CD4-positive, alpha-beta memory T cell (primary cell): ENCODE data around the gene SLC10A2. TPM values are rescaled to one million over a fixed set of nuclear protein-coding genes. Genes with fewer than 3 reads are reported as not detected.

Experiments used
- CTCF ChIA-PET: fragments of 350-600 bp; sonication (Branson Sonifier 250); formaldehyde crosslinking; loops from one replicate; lab custom pipeline; 2021; ENCODE audit warnings: inconsistent platforms; ENCODE audit not compliant: partially characterized antibody; lab: Charles Lee
- POLR2A ChIA-PET: fragments of 350-600 bp; sonication (Branson Sonifier 250); formaldehyde crosslinking; loops from one replicate; lab custom pipeline; 2021; ENCODE audit not compliant: partially characterized antibody; lab: Charles Lee
- DNase-seq, 5 donors: peaks; one replicate each; pipeline versions ENCODE4 v3.0.0 to v3.0.0-alpha.2; 2020 to 2022; ENCODE audit warnings: mixed read lengths in 1 of 5
- H3K27ac ChIP-seq: one replicate; pipeline ENCODE4 v1.7.0; 2013; ENCODE audit warnings: low read depth, low read length
- H3K27me3 ChIP-seq: 2 replicates; pipeline ENCODE4 v1.7.0; 2013; ENCODE audit warnings: mild to moderate bottlenecking, low read length, moderate library complexity; ENCODE audit not compliant: insufficient read depth
- H3K36me3 ChIP-seq: 2 replicates; pipeline ENCODE4 v1.7.0; 2013; ENCODE audit warnings: mild to moderate bottlenecking, low read length, moderate library complexity; ENCODE audit not compliant: insufficient read depth
- H3K4me1 ChIP-seq: 2 replicates; pipeline ENCODE4 v1.7.0; 2013; ENCODE audit warnings: mild to moderate bottlenecking, low read length, moderate library complexity; ENCODE audit not compliant: insufficient read depth
- H3K4me3 ChIP-seq, 2 donors: one replicate each; pipeline ENCODE4 v1.7.0; 2013; ENCODE audit warnings: low read length in 2 of 2, mild to moderate bottlenecking in 1 of 2
- H3K9me3 ChIP-seq, 2 donors: one replicate each; pipeline ENCODE4 v1.7.0; 2013; ENCODE audit warnings: low read length in 2 of 2, control low read depth in 1 of 2; ENCODE audit not compliant: control insufficient read depth in 1 of 2
- H3K27ac Mint-ChIP-seq, 7 donors: one replicate each; pipeline ENCODE4 v1.8.0; 2020 to 2021; ENCODE audit warnings: mixed read lengths in 7 of 7, mild to moderate bottlenecking in 6 of 7, inconsistent platforms in 3 of 7, moderate library complexity in 3 of 7
- H3K27me3 Mint-ChIP-seq, 2 donors: one replicate each; pipeline ENCODE4 v1.8.0; 2020 to 2021; ENCODE audit warnings: mixed read lengths in 2 of 2
- H3K36me3 Mint-ChIP-seq, 2 donors: one replicate each; pipeline ENCODE4 v1.8.0; 2020 to 2021; ENCODE audit warnings: mixed read lengths in 2 of 2, inconsistent platforms in 1 of 2, mild to moderate bottlenecking in 1 of 2
- H3K4me1 Mint-ChIP-seq, 4 donors: one replicate each; pipeline ENCODE4 v1.8.0; 2020 to 2021; ENCODE audit warnings: mixed read lengths in 4 of 4, mild to moderate bottlenecking in 1 of 4
- H3K4me3 Mint-ChIP-seq, 8 donors: one replicate each; pipeline ENCODE4 v1.8.0; 2020 to 2021; ENCODE audit warnings: mixed read lengths in 8 of 8, mild to moderate bottlenecking in 7 of 8, moderate library complexity in 6 of 8, inconsistent platforms in 3 of 8
- H3K9me3 Mint-ChIP-seq, 8 donors: one replicate each; pipeline ENCODE4 v1.8.0; 2020 to 2021; ENCODE audit warnings: mixed read lengths in 8 of 8, mild to moderate bottlenecking in 5 of 8, inconsistent platforms in 3 of 8, moderate library complexity in 1 of 8
- intact Hi-C: fragments of 100-400 bp; cut with micrococcal nuclease; formaldehyde crosslinking; loops from one replicate; pipeline ENCODE4 v1.15.1; 2023
- polyA plus RNA-seq, 2 donors: library from polyadenylated mRNA; unstranded; fragments of 300-500 nt; fragmentation: Illumina TruSeq; gene quantifications; one replicate each; pipeline ENCODE4 v1.2.3, GENCODE V29; 2021
- total RNA-seq, 2 experiments: library from RNA; stranded (reverse); gene quantifications; one replicate each; pipeline ENCODE4 v1.2.3, GENCODE V29; 2021

Gene SLC10A2
- total and polyA plus RNA-seq, 4 experiments from 2014 or later = not detected

GRCh38 chr13:103030776-103031175, 35.4 kb downstream of the SLC10A2 start:
- Histone ChIP-seq H3K27ac (no peak overlapping the region), H3K9me3 (no peaks in the 10 kb centered on the region), H3K27me3 (no peaks in the 10 kb centered on the region), H3K4me1 (no peaks in the 10 kb centered on the region), H3K36me3 (no peaks in the 10 kb centered on the region), H3K4me3 (no peak overlapping the region)
- DNase-seq = no peak
- Mint-ChIP-seq H3K27me3 (peaks cover 0 to 1% of the 10 kb centered on the region in 2 donors), H3K36me3 (no peaks in the 10 kb centered on the region), H3K9me3 (peaks cover 0 to 14% (median 12%) of the 10 kb centered on the region in 8 donors), H3K27ac (no peak overlapping the region), H3K4me3 (no peak overlapping the region), H3K4me1 (no peaks in the 10 kb centered on the region)
- ChIA-PET CTCF (no interaction called here), POLR2A (no interaction called here)
- intact Hi-C loops = no loop called here

DNA sequence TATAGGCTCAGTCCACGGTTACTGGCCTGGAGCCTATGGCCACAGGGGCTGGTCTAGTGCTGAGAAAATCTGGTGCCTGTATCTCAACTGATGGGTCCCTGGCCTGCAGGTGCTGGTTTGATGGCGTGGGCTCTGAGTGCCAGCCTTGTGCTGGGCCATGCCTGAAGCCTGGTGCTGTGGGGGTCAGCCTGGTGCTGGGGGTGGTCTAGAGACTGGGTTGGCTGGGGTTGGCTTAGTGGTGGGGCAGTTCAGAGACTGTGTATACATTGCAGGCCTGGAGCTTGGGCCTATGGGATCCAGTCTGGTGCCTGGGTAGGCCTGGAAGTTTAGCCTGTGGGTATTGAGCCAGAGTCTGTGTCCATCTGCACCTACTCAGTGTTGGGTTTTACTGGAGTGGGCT, 36.4 kb downstream of the SLC10A2 start:
- Histone ChIP-seq H3K4me1 (no peaks in the 10 kb centered on the region), H3K4me3 (no peak overlapping the region), H3K36me3 (no peaks in the 10 kb centered on the region), H3K27ac (no peak overlapping the region), H3K9me3 (no peaks in the 10 kb centered on the region), H3K27me3 (no peaks in the 10 kb centered on the region)
- H3K9me3 Mint-ChIP-seq = peaks cover 0 to 20% (median 15%) of the 10 kb centered on the region in 8 donors
- no peak overlapping the region for H3K27ac Mint-ChIP-seq
- ChIA-PET CTCF (no interaction called here), POLR2A (no interaction called here)
- no peaks in the 10 kb centered on the region for H3K36me3 Mint-ChIP-seq
- no peaks in the 10 kb centered on the region for H3K27me3 Mint-ChIP-seq
- H3K4me1 Mint-ChIP-seq = no peaks in the 10 kb centered on the region
- no peak for DNase-seq
- intact Hi-C loops = no loop called here
- no peak overlapping the region for H3K4me3 Mint-ChIP-seq

DNA sequence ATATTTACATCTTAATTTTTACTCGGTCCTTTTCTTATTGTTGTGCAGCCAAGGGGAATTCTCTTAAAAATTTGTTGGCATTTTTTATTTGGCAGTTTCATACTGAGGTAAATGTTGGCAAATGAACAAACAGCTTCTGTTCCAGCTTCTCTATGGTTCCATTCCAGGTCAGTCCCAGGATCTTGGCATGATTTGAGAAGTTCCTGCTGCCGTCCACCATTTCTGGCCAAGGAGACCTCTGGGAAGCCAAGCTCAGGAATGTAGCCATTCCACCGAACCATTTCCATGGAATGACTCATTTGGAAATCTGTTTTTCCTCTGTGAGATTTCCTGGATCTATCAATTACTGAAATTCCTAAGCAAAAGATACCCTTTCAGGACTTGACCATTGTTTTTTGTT, 43.9 kb downstream of the SLC10A2 start:
- Mint-ChIP-seq H3K4me3 (no peak overlapping the region), H3K27me3 (peaks cover 0 to 1% of the 10 kb centered on the region in 2 donors), H3K36me3 (no peaks in the 10 kb centered on the region), H3K9me3 (peaks cover 0 to 20% (median 15%) of the 10 kb centered on the region in 8 donors), H3K27ac (no peak overlapping the region), H3K4me1 (no peaks in the 10 kb centered on the region)
- Histone ChIP-seq H3K27me3 (no peaks in the 10 kb centered on the region), H3K4me1 (no peaks in the 10 kb centered on the region), H3K9me3 (no peaks in the 10 kb centered on the region), H3K4me3 (no peak overlapping the region), H3K36me3 (no peaks in the 10 kb centered on the region), H3K27ac (no peak overlapping the region)
- no peak for DNase-seq
- ChIA-PET CTCF (no interaction called here), POLR2A (no interaction called here)
- intact Hi-C loops = no loop called here

DNA sequence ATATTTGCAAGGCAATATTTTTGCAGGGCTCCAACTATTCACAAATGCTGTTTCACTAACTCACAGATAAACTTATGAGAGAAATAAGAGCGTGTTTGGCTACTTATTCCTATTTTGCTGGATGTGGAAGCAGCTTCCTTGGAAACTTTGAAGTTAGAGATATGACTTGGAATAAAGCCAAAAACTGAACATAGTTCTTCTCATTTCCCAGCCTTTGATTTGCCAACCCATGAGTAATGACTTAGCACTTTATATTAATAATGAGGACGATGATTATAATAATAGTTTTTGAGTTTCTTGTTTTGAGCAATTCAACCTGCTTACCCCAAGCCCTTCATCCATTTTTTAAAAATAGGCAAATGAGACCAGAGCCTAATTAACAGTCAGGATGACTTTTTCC, 47.7 kb downstream of the SLC10A2 start:
- ChIA-PET CTCF (no interaction called here), POLR2A (no interaction called here)
- Mint-ChIP-seq H3K4me3 (no peak overlapping the region), H3K9me3 (peaks cover 0 to 6% (median 0%) of the 10 kb centered on the region in 8 donors), H3K4me1 (no peaks in the 10 kb centered on the region), H3K36me3 (no peaks in the 10 kb centered on the region), H3K27ac (no peak overlapping the region), H3K27me3 (peaks cover 1% of the 10 kb centered on the region in 2 donors)
- intact Hi-C loops = no loop called here
- DNase-seq = no peak
- no peaks in the 10 kb centered on the region for H3K27me3 ChIP-seq
- H3K36me3 ChIP-seq = no peaks in the 10 kb centered on the region
- H3K4me1 ChIP-seq = no peaks in the 10 kb centered on the region
- no peaks in the 10 kb centered on the region for H3K9me3 ChIP-seq
- H3K4me3 ChIP-seq = no peak overlapping the region
- H3K27ac ChIP-seq = no peak overlapping the region

GRCh38 chr13:103012646-103013045, 53.6 kb downstream of the SLC10A2 start:
- Mint-ChIP-seq H3K27ac (no peak overlapping the region), H3K27me3 (peaks cover 1 to 2% of the 10 kb centered on the region in 2 donors), H3K4me1 (no peaks in the 10 kb centered on the region), H3K36me3 (no peaks in the 10 kb centered on the region), H3K9me3 (no peaks in the 10 kb centered on the region), H3K4me3 (no peak overlapping the region)
- Histone ChIP-seq H3K9me3 (no peaks in the 10 kb centered on the region), H3K36me3 (no peaks in the 10 kb centered on the region), H3K27me3 (no peaks in the 10 kb centered on the region), H3K27ac (no peak overlapping the region), H3K4me3 (no peak overlapping the region), H3K4me1 (no peaks in the 10 kb centered on the region)
- POLR2A ChIA-PET = no interaction called here
- DNase-seq = no peak
- intact Hi-C loops = no loop called here
- CTCF ChIA-PET = no interaction called here

- peaks cover 0 to 2% of the 10 kb centered on the region in 2 donors for H3K27me3 Mint-ChIP-seq
- POLR2A ChIA-PET = no interaction called here
- CTCF ChIA-PET = no interaction called here
- no peaks in the 10 kb centered on the region for H3K4me1 ChIP-seq
- no peak overlapping the region for H3K4me3 ChIP-seq
- no peak overlapping the region for H3K4me3 Mint-ChIP-seq
- H3K36me3 ChIP-seq = no peaks in the 10 kb centered on the region
- H3K36me3 Mint-ChIP-seq = no peaks in the 10 kb centered on the region
- no peaks in the 10 kb centered on the region for H3K4me1 Mint-ChIP-seq
- no peaks in the 10 kb centered on the region for H3K9me3 ChIP-seq
- intact Hi-C loops = no loop called here
- no peak overlapping the region for H3K27ac ChIP-seq
- no peak for DNase-seq
- H3K27me3 ChIP-seq = no peaks in the 10 kb centered on the region
- H3K9me3 Mint-ChIP-seq = no peaks in the 10 kb centered on the region
- H3K27ac Mint-ChIP-seq = no peak overlapping the region
Measured at GRCh38 chr13:103009051-103009840, 57.0 kb downstream of the SLC10A2 start.

GRCh38 chr13:103007427-103007762, 58.8 kb downstream of the SLC10A2 start:
- H3K36me3 ChIP-seq = no peaks in the 10 kb centered on the region
- no peaks in the 10 kb centered on the region for H3K4me1 ChIP-seq
- ChIA-PET POLR2A (no interaction called here), CTCF (no interaction called here)
- intact Hi-C loops = no loop called here
- peaks cover 0 to 2% of the 10 kb centered on the region in 2 donors for H3K27me3 Mint-ChIP-seq
- H3K4me1 Mint-ChIP-seq = no peaks in the 10 kb centered on the region
- no peaks in the 10 kb centered on the region for H3K27me3 ChIP-seq
- H3K4me3 ChIP-seq = no peak overlapping the region
- H3K27ac ChIP-seq = no peak overlapping the region
- no peaks in the 10 kb centered on the region for H3K9me3 Mint-ChIP-seq
- H3K36me3 Mint-ChIP-seq = no peaks in the 10 kb centered on the region
- no peak overlapping the region for H3K4me3 Mint-ChIP-seq
- H3K9me3 ChIP-seq = no peaks in the 10 kb centered on the region
- no peak overlapping the region for H3K27ac Mint-ChIP-seq
- no peak for DNase-seq
